Head of caudate nucleus (tissue), 42 donors: Measurements from ENCODE around the gene TMEM163.
"Not testable (repeated sequence)": the region's sequence is repeated elsewhere in the genome, so short reads cannot be mapped to it uniquely, and the experiment has no call there.

Experiments
- DNase-seq, 42 donors: peaks; one replicate each; pipeline versions ENCODE4 v3.0.0 to v3.0.0-alpha.2; 2020 to 2021; ENCODE audit warnings: mixed read lengths in 7 of 42
- intact Hi-C: fragments of 100-400 bp; cut with DNase I; formaldehyde crosslinking; loops from one replicate; pipeline ENCODE4 v1.15.0; 2022

TMEM163 gene

DNA sequence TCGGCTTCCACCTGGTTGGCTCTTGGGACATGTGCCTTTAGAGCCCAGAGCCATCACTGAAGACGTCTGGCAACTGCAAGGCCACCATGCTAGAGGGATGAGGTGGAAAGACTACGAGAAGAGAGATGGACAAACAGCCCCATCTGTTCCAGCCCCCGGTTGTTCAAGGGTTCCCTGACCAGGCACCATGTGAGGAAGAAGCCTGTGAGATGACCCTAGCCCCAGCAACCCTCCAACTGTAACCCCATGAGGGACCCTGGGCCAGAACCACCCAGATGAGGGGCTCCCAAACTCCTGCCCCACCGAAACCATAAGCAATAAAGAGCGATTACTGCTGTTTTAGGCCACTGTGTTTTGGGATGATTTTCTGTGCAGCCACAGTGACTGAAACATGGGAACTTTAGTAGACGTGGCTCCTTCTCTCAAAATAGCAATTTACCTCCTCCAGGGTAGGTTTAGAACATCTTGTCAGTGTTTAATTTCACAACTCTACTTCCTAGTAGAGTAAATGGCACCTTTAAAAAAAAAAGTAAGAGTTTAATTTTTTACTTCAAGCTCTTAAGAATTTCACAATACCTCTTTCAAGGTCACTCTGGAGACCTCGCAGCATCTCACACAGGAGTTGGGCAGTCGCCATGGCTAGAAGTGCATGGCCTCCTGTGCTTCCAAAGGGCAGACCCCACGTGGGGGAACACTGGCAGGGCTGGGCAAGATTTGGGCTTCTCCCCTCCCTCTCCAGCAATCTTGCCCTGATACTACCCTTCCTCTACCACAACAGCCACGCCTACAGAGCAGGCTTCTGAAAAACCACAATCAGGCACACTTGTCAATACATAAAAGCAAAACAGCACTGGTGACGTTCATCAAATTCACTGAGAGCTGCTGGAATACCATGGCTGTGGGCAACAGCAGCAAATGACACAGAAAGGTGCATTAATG, 48.8 kb downstream of the TMEM163 start:
- peak in 1 of 42 donors; percentile 11 for DNase-seq
- intact Hi-C loops: no loop called here

DNA sequence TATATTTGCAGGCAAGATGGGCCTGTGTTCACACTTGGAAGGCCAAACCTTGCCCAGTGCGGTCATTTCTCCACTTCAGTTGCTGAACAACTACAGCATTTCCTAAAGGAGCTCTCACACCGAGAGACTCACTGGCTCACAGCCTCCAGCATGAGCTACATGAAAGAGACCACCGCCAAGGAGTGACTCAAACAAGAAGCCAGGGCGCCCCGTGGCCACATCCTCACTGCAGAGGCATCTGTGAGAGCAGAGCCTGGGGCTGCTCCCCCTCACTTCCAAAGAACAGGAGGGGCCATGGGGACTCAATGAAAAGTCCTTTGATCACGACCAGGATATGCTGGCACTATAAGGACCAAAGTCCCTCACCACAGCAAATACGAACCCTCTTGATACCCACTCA, 50.0 kb downstream of the TMEM163 start:
- DNase-seq: no peak
- intact Hi-C loops: no loop called here

- DNase-seq: no peak
- intact Hi-C loops: no loop called here
Observed at GRCh38 chr2:134667541-134667940, 51.3 kb downstream of the TMEM163 start.

GRCh38 chr2:134667081-134667480, 51.7 kb downstream of the TMEM163 start:
- intact Hi-C loops: no loop called here
- DNase-seq: no peak

GRCh38 chr2:134665727-134666506, 52.9 kb downstream of the TMEM163 start:
- intact Hi-C loops: no loop called here
- no peak for DNase-seq

DNA sequence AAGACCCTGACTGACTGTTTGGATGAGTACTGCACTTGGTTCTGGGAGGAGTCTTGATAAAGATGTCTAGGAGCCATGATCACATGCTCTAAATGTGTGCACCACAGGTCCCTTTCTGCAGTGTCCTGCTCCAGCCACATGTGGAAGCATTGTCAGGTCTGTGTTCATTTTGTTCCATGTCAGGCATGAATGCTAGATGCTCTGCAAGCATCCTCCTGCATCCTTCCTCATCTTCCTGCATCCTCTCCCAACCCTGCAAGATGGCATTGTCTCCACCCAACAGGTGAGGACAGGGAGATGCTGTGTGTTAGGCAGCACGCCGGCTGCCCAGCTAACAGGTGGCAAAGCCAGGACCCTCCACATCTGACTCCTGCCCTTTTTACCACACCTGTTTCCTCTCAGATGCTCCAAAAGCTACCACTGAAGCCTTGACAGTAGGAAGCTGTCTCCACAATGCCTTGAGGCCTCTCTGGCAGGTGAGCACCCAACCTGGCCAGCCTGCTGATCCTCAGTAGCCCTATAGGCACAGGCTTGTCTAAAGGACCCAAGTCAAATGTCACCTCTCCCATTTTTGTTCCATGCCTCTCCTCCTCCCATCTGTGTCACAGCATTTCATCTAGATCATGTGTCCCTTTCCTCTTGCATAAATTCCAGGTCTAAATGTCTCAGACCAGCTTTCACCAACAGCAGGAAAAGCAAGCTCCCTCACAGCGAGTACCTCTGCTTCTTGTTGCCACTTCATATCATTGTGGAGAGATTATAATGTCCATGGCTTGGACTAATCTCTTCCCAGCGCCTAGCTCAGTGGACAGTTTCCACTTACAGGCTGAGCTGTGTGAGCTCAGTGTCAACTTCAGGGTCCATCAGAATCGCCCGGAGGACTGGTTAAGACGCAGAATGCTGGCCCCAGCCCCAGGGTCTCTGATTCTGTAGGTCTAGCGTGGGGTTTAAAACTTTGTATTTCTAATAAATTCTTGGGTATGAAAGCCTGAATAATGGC, 55.0 kb downstream of the TMEM163 start:
- intact Hi-C loops: no loop called here

GRCh38 chr2:134662751-134663150, 56.0 kb downstream of the TMEM163 start:
- no peak for DNase-seq
- intact Hi-C loops: no loop called here

More for the DNA sequence above, 55.0 kb downstream of the TMEM163 start:
- no peak for DNase-seq

DNA sequence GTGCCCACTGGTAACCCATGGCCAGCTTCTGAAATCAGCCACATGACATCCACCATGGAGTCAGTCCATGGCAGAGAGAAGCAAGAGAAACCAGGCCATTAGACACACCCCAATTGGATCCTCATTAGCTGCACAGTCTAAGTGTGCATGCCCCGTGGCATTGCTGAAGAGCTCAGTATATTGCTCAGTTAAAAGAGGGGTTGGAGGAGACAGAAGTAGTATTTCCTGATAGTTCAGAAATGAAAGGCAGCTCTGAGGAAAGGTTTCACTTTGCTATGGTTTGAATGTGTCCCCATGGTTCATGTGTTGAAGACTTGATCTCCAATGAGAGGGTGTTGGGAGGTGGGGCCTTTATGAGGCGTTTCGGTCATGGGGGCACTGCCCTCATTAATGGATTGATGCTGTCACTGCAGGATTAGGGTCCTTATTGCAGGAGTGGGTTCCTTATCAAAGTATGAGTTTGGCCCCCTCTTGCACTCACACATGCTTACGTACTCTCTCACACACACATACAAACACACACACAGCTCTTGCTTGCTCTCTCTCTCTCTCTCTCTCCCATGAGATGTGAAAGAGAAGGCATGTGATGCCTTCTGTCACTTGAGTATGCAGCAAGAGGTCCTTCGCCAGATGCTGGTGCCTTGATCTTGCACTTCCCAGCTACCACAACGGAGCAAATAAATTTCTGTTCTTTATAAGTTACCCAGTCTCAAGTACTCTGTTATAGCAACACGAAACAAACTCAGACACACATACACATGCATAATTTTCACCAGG, 58.0 kb downstream of the TMEM163 start:
- intact Hi-C loops: no loop called here
- no peak for DNase-seq

DNA sequence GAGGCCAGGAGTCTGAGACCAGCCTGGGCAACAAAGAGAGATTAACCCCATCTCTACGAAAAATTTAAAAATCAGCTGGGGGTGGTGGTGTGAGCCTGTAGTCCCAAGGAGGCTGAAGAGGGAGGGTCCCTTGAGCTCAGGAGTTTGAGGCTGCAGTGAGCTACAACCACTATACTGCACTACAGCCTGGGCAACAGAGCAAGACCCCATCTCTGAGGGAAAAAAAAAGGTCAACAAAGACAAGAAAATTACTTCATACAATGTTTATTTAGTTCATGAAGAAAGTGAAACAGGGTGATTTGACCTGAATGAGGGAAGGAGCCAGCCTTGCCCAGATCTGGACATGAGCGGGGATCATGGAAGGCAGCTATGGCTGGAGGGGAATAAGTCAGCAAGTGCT, 59.1 kb downstream of the TMEM163 start:
- no peak for DNase-seq
- intact Hi-C loops: no loop called here

DNA sequence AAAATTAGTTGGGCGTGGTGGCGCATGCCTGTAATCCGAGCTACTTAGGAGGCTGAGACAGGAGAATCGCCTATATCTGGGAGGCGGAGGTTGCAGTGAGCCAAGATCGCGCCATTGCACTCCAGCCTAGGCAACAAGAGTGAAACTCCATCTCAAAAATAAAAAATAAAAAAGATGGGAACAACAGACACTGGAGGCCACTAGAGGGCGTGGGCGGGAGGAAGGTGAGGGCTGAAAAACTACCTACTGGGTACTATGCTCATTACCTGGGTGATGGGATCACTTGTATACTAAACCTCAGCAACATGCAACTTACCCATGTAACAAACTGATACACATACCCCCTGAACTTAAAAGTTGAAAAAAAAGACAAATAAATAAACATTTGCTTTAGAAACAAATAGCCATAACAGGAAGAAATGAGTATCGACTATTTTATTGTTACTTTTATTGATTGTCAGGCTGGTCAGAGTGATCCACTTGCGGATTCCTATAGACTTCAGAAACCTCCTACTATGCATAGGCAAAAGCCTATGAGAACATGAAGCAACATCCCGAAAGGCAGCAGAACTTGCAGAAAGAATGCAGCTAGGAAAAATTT, 61.0 kb downstream of the TMEM163 start:
- intact Hi-C loops: no loop called here
- DNase-seq: no peak

DNA sequence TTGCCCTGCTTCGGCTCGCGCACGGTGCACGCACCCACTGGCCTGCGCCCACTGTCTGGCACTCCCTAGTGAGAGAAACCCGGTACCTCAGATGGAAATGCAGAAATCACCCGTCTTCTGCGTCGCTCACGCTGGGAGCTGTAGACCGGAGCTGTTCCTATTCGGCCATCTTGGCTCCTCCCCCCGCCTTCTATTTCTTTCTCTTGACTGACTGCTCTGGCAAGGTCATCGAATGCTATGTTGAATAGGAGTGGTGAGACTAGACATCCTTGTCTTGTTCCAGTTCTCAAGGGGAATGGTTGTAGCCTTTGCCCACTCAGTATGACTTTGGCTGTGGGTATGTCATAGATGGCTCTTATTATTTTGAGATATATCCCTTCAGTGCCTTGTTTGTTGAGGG, 62.4 kb downstream of the TMEM163 start:
- intact Hi-C loops, DNase-seq: not testable (repeated sequence)

- intact Hi-C loops: no loop called here
- DNase-seq: no peak
Observed at GRCh38 chr2:134648586-134648985, 70.2 kb downstream of the TMEM163 start.

DNA sequence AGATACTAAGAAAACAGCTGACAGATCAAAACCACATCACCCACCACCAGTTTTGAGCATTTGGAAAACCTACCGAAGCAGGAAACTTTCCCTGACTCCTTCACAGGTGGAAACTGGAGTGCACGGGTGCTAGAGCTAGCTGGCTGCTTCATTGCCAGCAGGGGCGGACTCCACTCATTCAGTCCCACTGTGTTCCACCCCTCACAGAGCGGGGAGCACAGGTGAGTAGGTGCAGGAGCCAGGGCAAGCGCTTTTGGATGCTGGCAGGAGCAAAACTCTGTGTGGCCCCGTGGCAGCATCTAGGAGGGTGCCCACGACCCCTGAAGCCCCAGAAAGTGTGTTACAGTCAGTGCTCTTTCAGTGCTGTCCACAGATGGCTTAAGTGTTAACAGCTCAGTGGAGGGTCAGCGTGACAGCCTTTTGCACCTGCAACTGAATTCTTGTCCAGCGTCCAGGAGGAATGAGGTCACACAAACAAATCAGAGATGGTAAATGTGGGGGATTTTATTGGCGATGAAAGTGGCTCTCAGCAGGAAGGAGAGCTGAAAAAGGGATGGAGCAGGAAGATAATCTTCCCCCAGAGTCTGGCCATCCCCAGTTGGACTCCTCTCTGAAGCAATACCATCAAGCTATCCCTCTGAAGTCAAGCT, 71.1 kb downstream of the TMEM163 start:
- intact Hi-C loops: no loop called here
- no peak for DNase-seq

GRCh38 chr2:134642938-134643337, 75.9 kb downstream of the TMEM163 start:
- DNase-seq: no peak
- intact Hi-C loops: no loop called here

GRCh38 chr2:134640494-134640893, 78.3 kb downstream of the TMEM163 start:
- DNase-seq: no peak
- intact Hi-C loops: no loop called here

DNA sequence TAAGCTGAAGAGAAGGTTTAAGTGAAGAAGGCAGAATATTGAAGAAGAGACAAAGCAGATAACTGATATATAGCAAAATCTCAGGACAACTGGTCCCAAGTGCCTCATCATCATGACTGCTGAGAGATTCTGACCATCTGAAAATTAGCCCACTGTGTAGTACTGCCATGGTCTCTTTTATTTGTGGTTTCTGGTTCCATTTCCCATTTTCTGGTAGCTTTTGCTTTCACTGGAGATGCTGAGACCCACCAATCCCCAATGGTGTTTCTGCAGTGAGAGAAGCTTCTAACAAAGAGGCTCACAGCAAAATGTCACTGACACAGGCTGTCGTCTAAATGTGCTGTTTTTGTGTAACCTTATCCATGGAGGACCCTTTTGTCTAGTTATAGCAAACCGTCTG, 79.5 kb downstream of the TMEM163 start:
- intact Hi-C loops: no loop called here
- no peak for DNase-seq

- intact Hi-C loops: no loop called here
- DNase-seq: no peak
Observed at GRCh38 chr2:134636714-134637113, 82.1 kb downstream of the TMEM163 start.
